EL (cell line): ENCODE measurements around the gene COL15A1.

Experiments used
- DNase-seq: peaks from one replicate; pipeline ENCODE4 v3.0.0-alpha.2; 2016

COL15A1 gene

DNA sequence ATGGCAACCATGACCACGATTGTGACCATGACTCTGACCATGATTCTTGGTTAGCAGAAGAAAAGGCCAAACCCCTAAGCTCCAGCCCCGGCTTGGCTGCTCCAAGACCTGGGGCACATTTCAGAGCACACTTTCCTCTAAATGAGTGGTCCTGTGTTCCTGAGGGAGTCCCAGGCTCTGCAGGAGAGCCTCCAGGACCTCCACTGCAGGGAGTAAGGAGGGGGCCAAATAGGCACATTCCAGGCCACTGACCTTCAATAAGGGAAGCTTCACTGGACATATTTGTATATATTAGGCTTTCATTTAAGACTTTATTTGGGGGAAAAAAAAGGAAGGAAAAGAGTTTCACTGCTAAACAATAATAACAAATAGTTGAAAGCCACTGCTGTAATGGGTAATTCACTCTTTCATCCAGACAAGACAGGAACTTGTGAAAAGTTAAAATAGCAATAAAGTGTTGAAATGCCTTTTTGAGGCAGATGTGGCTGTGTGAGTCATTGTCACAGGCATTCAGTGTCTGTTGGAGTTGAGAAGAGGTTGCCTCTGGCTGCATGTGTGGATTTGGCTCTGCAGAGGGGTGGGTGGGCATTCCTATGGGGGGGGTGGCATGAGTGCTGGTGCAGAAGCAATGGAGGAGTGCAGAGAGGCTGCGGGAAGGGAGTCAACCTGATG is 97.3 kb downstream of the COL15A1 start:
- peak; percentile 94 for DNase-seq

DNA sequence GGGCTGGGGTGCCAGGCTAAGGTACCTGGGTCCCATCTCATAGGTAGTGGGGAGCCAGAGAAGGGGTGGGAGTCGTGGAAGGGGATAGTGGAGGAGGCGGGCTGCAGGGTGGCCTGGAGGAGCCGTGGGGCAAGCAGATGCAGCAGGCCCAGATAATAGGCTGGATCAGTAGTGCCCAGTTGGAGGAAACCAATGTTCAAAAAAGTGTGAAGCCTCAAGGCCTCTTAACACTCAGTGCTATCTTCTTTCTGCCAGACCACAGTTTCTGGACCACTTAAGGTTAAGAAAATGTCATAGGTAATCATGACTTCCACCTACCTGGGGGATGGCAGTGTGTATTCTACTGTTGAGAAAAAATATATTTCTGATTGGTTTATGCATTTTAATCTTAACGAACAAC is 97.9 kb downstream of the COL15A1 start:
- DNase-seq = no peak

DNA sequence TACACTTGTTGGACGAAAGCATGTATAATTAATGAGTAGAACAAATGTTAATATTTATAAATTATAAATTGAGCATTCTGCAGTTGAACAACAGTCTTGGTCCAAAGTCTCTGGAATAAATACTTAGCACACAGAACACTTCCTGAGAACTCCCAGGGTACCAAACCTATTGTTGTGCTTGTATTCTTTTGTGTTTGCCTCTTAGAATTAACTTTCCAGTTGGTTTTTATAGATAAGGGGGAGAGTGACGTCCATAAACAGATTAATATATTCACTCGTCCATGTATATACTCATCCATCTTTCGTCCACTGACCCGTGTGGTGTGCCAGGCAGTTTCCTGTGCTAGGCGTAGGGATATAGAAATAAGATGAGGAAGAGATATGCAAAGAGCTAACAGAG is 98.9 kb downstream of the COL15A1 start:
- no peak for DNase-seq

DNA sequence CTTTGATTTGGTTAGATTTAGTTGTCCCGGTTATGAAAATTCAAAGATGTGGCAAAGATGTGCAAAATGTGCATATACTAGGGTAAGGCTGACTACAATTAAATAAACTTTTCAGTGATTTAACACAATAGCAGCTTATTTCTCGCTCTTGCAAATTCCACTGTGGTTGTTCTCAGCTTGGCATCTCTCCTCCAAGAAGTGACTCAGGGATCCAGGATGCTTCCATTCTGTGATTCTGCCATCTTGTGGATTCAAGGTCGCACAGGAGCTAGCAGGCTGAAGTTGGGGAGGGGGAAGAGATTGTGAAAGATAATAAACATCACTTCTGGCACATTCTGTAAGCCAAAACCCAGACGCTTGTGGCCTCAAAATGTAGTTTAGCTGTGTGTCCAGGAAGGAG is 101.1 kb downstream of the COL15A1 start:
- DNase-seq = peak; percentile 47

DNA sequence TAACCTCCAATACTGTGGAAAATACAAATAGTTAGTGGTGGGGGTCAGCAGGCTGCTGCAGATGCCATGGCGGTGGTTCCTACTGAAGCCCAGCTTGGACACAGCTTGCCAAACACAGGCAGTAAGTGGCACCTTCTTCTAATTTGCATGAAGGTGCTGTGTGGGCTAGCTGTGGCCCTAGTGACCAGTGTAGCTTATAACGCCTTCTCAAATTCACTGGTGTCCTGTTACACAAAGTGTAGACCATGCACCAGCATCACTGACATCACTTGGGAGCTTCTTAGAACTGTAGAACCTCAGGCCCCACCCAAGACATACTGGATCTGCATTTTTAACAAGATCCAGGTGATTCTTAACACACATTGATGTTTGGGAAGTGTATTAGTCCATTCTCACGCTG is 102.4 kb downstream of the COL15A1 start:
- no peak for DNase-seq

DNA sequence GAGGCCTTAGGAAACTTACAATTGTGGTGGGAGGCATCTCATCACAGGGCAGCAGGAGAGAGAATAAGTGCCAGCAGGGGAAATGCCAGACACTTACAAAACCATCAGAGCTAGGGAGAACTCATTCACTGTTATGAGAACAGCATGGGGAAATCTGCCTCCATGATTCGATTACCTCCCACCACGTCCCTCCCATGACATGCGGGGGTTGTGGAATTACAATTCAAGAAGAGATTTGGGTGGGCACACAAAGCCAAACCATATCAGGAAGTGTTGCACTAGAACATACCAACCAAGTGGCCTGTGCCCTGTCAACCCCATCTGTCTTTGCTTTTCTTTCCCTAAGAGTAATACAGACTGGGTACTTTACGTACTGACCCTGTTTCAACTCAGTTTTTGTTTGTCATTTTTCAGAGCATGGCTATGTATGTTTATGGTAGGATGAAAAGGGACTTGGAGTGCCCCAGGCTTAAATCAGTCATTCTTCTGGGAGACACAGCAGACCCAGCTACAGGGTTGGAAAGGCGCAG is 102.9 kb downstream of the COL15A1 start:
- DNase-seq = no peak

DNA sequence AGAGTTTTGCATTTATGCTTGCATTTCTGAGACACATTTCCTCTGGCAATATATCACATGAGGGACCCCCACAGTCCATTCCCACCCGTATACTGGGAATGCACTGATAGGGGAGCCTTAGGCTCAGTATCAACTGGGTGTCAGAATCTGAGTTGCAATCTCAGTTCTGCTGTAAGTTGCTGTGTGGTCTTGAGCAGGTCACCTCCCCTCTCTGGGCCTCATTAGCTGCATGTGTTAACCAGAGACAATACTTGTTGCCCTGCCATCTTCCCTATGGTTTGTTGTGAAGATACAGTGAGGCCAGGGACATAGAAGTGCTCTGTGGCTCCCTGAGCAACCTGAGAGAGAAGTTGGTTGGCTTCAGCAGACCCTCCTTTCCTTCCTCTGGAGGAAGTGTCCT is 105.5 kb downstream of the COL15A1 start:
- DNase-seq = no peak

DNA sequence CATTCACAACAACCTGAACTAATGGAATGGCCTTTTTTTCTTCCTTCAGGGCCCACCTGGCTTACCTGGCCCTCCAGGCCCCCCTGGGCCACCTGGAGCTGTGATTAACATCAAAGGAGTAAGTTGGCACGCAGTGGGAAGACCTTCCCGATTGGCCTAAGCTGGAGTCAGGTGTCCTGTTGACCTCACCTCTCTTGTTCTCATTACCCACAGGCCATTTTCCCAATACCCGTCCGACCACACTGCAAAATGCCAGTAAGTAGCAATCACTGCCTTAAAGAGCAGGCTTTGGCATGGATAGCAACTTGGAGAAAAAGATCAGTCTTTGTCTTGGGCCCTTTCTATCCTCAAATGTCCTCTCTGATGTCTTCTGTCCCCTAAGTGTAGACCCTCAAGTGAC is 105.9 kb downstream of the COL15A1 start:
- no peak for DNase-seq

DNA sequence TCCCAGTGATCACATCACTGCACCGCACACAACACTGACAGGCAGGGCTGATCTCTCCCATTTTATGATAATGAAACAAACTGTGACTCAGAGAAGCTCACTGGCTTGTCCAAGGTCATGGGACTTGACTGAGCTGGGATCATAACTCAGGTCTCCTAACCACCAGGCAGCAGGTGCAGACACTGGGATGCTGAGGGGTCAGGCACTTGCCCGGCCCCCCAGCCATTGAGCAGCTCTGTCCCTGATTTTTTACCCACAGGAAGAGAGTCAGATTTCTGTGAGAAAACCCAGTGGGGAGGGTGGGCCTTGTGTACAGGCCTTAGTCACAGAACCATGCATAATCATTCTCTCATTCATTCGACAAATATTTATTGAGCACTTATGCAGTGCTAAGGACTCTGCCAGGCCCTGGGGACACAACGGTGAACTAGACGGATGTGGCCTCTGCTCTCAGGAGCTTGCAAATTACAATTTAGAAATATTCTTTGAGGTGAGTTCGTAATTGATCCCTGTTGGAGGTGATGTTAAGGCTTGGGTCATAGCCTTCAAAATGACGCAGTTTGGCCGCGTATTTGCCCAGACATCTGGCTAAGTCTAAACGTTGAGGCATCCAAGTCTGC is 106.7 kb downstream of the COL15A1 start:
- DNase-seq = peak; percentile 83

DNA sequence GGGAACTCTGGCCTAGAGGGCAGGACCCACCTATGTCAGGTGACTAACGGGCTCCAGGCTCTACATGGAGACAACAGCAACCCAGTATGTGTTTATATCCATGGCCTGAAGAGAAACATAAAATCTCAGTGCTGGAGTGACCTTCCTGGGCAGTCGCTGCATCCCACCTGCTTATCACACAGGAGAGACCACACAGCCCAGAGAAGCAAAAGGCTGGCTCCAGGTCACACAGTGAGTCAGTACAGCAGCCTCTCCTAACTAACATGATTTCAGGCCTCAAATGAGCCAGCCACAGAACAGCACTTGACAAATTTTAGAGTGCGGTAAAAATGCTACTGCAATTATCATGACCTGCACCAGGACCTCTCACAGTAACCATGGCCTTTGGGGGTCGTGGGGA is 107.2 kb downstream of the COL15A1 start:
- no peak for DNase-seq

DNA sequence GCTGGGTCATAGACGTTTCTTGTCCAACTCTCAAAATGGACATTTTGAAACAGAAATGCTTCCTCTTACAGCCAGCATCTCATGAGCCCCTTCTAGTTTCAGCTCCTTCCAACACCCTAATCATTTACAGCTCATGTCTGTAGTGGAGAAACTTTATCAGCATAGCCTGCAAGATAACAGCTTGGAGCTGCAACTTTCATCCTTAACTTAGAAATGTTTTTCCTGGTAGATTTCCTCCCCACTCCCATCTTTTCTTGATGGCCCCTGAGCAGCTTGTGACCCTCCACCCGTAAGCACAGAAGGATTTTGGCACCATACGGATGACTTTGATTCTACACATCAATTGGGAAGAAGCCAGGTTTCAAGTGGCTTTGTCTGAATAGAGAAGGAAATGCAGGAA is 107.7 kb downstream of the COL15A1 start:
- no peak for DNase-seq

DNA sequence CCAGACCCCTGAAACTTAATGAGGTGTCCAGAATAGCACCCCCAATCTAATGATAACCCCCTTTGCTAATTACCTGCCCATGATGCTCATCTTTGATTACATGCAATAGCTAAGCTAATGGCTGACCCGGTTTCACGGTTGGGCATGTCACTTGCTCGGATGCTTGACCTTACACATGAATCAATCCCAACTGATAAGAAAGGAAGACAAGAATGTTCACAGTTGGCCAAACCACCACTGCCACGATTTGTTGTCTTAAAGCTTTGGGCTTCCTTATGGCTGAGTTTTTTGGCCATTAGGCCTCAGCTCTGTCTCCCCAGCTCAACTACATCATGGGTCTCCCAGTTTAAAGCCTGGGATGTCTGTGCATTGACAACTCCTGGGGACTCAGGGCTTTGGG is 108.1 kb downstream of the COL15A1 start:
- DNase-seq = no peak

DNA sequence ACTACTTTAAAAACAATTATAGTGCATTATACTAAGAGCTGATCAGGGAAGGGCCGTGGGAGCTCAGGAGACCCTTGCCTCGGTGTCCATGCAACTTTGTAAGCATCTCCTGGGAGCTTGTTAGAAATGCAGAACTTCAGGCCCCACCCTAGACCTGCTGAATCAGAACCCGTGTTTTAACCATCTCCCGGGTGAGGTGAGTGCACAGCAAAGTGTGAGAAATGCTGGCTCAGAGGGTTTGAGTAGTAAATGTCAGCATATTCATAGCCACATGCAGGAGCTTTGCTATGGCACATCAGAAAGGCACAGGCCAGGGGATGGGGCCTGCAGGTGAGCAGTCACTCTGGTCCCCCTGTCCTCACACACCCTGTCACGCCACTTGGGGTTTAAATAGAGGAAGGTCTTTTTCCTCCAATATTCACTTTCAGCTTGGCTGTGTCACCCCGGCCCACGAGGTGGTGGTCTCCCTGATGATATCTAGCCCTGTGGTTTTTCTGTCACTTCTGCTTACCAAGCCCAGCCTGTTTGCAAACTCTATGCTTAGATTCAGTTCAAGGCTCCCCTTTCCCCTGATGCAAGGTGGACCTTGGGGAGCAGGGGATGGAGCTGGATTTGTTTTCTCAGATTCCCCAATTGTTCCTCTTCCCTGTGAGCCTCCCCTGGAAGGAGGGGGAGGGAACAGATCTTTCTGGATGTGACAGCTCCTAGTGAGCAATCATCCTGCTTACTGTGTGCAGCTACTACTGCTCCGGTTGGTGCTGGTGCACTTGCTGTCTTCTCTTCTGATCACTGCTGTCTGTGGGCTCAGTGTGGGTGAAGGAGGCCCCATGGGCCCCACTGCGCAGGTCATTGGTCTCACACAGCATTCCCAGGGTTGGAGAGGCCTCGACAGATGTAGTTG is 109.4 kb downstream of the COL15A1 start:
- no peak for DNase-seq

DNA sequence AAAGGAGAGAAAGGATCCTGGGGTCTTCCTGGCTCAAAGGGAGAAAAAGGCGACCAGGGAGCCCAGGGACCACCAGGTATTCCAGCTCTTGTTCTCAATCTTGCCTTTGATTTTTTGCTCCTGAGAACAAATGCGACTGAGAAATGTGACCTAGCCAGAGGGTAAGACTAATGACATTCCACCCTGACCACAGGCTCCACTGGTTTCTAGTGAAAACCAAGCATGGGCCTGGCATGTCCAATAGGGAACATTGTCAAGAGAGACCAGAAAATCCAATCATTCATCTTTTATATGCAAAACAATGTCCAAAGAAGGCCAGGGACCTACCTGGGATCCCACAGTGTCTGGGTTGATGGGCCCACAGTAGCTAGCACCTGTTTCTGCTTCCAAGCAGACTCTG is 110.9 kb downstream of the COL15A1 start:
- peak; percentile 70 for DNase-seq

DNA sequence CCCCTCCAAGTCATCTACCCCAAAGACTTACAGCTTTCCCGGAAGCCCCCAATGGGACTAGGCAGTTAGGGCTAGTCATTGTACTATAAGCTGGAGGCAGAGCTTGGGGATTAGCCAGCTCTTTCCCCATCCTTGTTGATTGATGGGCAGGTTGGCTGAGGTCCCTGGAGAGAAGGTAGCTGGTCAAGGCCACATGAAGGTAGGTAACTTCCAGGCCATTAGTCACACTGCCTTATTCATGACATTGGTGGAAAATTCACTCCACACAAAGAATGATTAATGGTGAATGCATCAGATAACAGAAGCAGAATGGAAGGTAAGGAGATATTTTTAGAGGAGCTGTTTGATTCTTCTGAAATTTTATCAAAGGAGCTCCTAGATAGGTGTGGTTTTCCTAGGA is 111.7 kb downstream of the COL15A1 start:
- peak; percentile 15 for DNase-seq

DNA sequence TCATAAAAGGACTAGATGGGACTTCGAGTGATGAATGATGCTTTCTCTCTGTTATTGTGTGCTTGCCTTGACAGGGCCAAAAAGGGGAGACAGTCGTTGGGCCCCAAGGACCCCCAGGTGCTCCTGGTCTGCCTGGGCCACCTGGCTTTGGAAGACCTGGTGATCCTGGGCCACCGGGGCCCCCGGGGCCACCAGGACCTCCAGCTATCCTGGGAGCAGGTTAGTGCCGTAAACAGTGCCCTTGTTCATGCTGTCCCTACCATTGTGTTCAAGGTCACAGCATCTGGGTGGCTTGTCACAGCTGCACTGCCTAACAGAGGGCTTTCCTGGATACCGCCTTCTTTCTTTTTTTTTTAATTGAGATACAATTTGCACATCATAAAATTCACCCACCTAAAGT is 112.5 kb downstream of the COL15A1 start:
- DNase-seq = no peak

DNA sequence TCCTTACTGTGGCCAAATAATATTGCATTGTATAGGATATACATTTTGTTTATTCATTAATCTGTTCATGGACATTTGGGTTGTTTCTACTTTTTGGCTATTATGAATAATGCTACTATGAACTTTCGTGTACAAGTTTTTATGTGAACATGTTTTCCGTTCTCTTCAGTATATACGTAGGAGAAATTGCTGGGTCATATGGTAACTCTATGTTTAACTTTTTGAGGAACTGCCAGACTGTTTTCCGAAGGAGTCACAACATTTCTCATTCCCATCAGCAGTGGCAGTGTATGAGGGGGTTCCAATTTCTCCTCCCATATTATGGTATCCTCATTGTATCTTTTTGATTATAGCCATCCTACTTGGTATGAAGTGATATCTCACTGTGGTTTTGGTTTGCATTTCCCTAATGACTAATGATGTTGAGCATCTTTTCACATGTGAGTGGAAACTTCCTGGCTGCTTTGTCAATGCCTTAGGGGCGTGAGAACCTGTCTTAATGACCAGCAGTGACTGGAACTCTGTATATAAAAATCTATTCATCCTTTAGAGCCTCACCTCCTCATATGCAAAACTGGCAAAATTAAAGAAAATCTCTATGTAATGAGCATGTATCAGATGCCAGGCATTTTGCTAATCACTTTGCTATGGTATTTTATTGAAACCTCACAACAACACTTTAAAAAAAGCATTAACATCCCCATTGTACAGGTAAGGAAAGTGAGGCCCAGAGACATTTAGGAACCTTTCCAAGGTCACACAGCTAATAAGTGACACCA is 113.4 kb downstream of the COL15A1 start:
- DNase-seq = peak; percentile 93

DNA sequence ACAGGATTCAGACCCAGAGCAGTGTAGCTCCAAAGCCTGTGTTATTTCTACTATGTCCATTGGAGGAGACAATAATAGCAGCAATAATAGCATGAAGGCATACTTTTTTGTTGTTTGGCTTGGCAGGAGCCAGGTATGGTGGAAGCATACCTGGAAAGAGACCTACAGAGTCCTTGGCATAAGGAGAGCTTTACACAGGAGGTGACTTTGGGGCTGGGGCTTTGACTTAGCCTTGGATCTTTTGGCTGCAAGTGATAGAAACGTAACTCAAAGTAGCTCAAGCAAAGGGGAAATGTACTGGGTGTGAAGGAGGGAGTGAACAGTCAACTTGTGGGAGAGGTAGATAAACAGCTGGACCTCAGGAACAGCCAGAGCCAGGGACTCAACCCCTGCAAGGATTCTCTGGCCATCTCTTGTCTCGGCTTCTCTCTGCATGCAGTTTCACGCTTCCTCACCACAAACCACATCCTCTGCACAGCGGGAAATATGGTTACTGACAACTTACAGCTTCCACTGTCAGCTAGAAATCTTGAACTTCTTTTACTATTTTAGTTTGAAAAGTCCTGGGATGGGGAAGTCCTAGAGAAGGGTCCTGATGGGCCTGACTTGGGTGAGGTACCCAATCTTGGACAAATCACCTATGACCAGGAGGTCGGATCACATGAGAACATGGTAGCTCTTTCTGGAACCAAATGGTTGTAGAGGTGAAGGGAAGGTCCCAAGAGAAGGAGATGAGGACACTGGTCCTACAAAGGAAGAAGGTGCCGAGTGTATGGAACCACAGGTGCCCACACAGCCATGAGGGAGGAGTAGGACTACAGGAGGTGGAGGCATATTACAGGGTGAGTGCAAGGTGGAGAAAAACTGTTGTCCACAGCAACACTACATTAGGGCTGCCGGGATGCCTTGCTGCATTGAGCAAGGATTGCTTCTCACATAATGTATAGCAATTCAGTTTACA is 114.2 kb downstream of the COL15A1 start:
- peak; percentile 90 for DNase-seq

DNA sequence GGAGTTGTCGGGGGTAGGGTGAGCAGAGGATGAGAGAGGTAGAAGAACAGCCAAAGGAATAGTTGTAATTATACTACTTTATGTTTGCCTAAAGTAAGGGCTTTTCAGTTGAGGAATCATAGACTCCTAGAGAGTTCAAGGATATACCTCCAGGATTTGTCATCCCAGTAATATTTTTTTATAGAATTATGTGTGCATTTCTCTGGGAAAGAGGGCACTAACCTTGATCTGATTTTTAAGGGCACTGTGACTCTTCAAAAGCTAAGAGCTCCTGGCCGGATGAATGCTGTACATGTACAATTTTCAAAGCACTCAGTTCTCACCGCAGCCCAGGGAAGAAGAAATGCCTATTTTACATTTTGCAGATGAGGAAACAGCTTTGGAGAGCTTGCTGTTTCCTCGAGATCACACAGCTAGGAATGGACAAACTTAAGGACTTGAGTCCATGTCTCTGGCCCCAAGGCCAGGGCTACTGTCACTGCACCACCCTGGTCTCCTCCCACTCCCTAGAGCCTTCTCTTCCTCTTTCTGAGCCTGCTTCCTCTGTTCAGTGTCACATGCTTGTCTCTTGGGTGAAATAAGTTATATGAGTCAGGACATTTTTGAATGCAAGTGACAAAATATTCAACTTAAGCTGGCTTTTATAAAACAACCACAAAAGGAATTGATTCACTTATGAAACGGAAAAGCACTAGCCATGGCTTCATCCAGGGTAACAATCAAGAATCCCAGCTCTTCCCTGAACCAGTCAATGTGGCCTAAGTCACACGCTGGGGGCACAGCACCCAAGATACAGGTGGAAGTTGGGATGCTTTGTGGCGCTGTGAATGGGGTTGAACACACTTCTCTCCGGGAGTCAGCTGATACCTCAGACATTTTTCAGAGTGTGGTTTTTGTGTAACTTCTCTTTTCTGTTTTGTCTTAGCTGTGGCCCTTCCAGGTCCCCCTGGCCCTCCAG is 115.5 kb downstream of the COL15A1 start:
- DNase-seq = peak; percentile 31

DNA sequence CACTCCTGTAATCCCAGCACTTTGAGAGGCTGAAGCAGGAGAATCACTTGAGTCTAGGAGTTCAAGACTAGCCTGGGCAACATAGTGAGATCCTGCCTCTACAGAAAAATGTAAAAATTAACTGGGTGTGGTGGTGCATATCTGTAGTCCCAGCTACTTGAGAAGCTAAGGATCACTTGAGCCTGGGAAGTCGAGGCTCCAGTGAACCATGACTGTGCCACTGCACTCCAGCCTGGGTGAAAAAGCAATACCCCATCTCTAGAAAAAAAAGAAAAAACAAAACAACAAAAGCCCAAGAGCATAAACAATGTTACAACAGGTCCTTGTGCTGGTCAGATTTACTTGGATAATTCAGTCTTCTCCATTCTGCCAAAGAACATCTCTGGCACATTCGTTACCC is 116.9 kb downstream of the COL15A1 start:
- no peak for DNase-seq
